IMR-90 (cell line): ENCODE measurements around the gene GLDC. TPM values are rescaled to one million over a fixed set of nuclear protein-coding genes. Genes with fewer than 3 reads are reported as not detected.
A peak's percentile ranks its signal among the peaks of the same experiment; 100 is the strongest.

ENCODE experiments used
- BHLHE40 ChIP-seq: fragments of 150-350 bp; IDR thresholded peaks from 2 replicates; pipeline ENCODE4 v1.6.1; 2016; ENCODE audit warnings: mild to moderate bottlenecking, low read depth, low read length
- FOS ChIP-seq: fragments of 150-350 bp; IDR thresholded peaks from 2 replicates; pipeline ENCODE4 v1.6.1; 2016; ENCODE audit warnings: low read depth, low read length
- MAFK ChIP-seq: IDR thresholded peaks from 2 replicates; pipeline ENCODE4 v1.6.1; 2012; ENCODE audit warnings: low read depth, low read length, improper control_type of control experiment
- POLR2A ChIP-seq: IDR thresholded peaks from 2 replicates; pipeline ENCODE4 v1.6.1; 2012; ENCODE audit warnings: mild to moderate bottlenecking, low read depth, low read length
- RAD21 ChIP-seq: IDR thresholded peaks from 2 replicates; pipeline ENCODE4 v1.6.1; 2012; ENCODE audit warnings: low read length, improper control_type of control experiment
- polyA plus RNA-seq, 3 experiments: library from polyadenylated mRNA; depleted of rRNA; stranded (reverse); fragments of >200 nt; gene quantifications; 2 replicates each; pipeline ENCODE4 v1.2.3, GENCODE V29; 2012; ENCODE audit warnings: low replicate concordance in 1 of 3
- total RNA-seq: library from RNA; depleted of rRNA; stranded (reverse); fragments of >200 nt; gene quantifications from 2 replicates; pipeline ENCODE4 v1.2.3, GENCODE V29; 2012
- TF ChIP-seq, protein P1 (sequence below): conservative IDR thresholded peaks from 2 replicates; pipeline ENCODE4 v1.5.1; 2012; ENCODE audit warnings: mild to moderate bottlenecking, low read depth, low read length, improper control_type of control experiment

Gene GLDC
- total and polyA plus RNA-seq, 2 of the 4 experiments (the other 2 are of a cell fraction) = 0.36 to 0.50 TPM

DNA sequence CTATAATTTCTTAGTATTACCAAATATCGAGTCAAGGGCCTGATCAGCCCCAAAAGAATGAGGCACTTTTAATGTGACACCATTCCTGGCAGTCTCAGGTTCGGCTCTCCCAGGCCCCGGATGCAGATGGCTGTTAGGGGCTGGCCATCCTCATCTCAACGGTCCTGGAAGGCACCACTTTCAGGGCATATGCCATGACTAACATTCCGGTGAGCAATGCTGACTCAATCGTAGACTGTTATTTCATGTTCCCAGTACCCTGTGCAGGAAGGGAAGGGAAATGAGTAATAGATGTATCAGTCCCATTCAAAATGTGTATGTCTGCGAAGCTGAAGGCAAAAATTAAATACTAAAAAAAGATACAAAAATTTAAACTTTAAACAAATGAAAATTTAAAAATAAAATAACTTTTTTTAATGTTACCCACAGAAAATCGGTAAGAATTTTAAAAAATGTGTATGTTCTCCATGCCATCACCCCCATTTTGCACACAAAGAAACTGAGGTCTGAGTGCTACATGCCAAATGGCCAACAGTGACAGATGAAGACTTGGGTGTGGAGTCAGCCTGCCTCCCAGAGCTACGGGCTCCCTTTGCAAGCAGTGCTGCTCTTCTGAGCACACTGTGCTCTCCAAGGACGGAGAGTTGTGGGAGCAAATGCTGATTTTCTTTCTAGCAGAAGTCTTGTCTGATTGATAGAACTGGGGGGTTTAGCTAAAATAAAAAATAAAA, 79.0 kb downstream of the GLDC start (continued):
- TF ChIP-seq, protein P1, sequence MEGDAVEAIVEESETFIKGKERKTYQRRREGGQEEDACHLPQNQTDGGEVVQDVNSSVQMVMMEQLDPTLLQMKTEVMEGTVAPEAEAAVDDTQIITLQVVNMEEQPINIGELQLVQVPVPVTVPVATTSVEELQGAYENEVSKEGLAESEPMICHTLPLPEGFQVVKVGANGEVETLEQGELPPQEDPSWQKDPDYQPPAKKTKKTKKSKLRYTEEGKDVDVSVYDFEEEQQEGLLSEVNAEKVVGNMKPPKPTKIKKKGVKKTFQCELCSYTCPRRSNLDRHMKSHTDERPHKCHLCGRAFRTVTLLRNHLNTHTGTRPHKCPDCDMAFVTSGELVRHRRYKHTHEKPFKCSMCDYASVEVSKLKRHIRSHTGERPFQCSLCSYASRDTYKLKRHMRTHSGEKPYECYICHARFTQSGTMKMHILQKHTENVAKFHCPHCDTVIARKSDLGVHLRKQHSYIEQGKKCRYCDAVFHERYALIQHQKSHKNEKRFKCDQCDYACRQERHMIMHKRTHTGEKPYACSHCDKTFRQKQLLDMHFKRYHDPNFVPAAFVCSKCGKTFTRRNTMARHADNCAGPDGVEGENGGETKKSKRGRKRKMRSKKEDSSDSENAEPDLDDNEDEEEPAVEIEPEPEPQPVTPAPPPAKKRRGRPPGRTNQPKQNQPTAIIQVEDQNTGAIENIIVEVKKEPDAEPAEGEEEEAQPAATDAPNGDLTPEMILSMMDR = no peak
- TF ChIP-seq RAD21 (0 out of 2 replicates have a peak, but pooled peaks have one; percentile 11), MAFK (no peak), FOS (peak; percentile 98), POLR2A (peak; percentile 52; the same call in 1 of the 2 replicates), BHLHE40 (peak; percentile 86)
